Epithelial cell of proximal tubule (primary cell): ENCODE results near the gene TMEM255A. TPM values are rescaled to one million over a fixed set of nuclear protein-coding genes. Genes with fewer than 3 reads are reported as not detected.
A peak's percentile ranks its signal among the peaks of the same experiment; 100 is the strongest.

Experiments
- DNase-seq: peaks from one replicate; pipeline ENCODE4 v3.0.0-alpha.2; 2011; ENCODE audit warnings: low read depth
- H3K4me3 ChIP-seq: 2 replicates; pipeline ENCODE4 v1.5.1; 2011; ENCODE audit warnings: low read depth, mild to moderate bottlenecking, low read length
- total RNA-seq: library from RNA; depleted of rRNA; stranded (reverse); fragments of >200 nt; gene quantifications from 2 replicates; pipeline ENCODE4 v1.2.3, GENCODE V29; 2015
- TF ChIP-seq, protein P1 (sequence below): conservative IDR thresholded peaks from 2 replicates; pipeline ENCODE4 v1.5.1; 2012; ENCODE audit warnings: low read depth, mild to moderate bottlenecking, low read length

Gene TMEM255A
- total RNA-seq, 1 donor from 2014 or later, result 0.40 TPM

DNA sequence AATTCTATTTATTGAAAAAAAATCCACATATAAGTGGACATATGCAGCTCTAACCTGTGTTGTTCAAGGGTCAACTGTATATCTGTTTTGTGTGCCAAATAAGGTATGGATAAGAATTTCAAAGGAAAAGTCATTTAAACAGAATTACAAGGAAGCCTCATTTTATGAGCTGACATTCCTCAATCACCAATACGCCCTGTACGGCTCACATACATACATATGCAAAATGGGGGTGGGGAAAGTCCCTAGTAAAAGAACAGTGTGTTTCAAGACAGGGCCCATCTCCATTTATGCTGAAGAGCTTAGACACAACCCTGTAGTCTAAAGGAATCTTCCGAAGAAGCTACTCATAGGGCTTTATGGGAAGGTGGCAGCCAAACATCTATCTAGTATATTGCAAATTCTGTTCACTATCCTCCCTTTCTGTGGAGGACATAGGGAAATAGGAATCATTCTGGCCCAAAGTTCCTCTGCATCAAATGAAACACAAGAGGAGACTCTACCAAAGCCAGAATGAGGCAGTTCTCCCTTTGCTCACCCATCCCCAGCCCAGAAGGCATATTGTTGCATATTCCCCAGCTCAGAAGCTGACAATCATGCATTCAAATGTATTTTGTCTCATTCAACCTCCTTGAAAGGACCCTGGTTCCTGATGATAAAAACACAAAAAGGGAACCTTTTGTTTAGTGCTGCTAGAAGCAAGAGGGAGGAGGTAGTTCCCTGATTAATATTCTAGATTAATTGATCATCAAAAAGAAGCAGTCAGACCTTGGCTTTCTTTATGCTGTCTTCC is 74.4 kb downstream of the TMEM255A start:
- DNase-seq, result no peak
- no peak overlapping the region for H3K4me3 ChIP-seq
- TF ChIP-seq, protein P1, sequence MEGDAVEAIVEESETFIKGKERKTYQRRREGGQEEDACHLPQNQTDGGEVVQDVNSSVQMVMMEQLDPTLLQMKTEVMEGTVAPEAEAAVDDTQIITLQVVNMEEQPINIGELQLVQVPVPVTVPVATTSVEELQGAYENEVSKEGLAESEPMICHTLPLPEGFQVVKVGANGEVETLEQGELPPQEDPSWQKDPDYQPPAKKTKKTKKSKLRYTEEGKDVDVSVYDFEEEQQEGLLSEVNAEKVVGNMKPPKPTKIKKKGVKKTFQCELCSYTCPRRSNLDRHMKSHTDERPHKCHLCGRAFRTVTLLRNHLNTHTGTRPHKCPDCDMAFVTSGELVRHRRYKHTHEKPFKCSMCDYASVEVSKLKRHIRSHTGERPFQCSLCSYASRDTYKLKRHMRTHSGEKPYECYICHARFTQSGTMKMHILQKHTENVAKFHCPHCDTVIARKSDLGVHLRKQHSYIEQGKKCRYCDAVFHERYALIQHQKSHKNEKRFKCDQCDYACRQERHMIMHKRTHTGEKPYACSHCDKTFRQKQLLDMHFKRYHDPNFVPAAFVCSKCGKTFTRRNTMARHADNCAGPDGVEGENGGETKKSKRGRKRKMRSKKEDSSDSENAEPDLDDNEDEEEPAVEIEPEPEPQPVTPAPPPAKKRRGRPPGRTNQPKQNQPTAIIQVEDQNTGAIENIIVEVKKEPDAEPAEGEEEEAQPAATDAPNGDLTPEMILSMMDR, result no peak

DNA sequence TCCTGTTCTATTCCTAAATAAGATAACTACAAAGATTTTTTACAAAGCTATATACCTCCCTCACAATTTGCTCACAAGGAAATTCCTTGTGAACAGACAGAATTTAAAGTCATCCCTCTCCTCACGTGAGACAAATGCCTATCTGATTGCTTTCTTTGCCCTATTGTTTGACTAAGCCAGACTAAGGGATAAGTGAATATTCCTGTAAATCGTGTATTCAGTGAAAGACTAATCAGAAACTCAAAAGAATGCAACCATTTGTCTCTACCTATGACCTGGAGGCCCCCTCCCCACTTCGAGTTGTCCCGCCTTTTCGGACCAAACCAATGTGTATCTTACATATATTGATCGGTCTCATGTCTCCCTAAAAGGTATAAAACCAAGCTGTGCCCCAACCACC is 76.0 kb downstream of the TMEM255A start:
- H3K4me3 ChIP-seq, result no peak overlapping the region
- DNase-seq, result no peak
- TF ChIP-seq, protein P1, result no peak

DNA sequence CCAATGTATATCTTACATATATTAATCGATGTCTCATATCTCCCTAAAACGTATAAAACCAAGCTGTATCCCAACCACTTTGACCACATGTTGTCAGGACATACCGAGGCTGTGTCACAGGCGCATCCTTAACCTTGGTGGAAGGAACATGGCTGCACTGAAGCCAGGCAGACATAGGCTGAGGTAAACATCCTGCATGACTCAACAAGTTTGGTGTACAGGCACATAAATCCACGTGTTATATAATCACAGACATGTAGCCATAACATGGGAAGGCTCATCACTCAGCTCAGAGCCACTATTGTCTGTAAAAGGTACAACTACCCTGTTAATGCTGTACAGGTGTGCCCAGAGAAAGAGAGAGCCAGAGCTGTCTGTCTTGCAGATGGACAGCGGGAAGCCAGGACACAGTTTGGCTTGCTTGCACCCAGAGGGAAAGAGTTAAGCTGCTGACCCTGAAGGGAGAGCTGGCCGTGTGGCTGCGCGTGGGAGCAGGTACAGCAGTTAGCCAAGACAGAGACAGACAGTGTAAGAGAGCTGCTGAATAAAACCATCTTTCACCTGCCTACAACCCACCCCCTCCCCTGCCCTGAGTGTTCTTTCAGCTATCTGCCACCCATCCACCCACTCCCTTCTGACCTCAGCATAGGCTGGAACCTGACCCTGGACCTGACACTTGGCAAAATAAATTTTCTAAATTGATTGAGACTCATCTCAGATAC is 82.9 kb downstream of the TMEM255A start:
- TF ChIP-seq, protein P1, result no peak
- DNase-seq, result no peak
- no peak overlapping the region for H3K4me3 ChIP-seq

DNA sequence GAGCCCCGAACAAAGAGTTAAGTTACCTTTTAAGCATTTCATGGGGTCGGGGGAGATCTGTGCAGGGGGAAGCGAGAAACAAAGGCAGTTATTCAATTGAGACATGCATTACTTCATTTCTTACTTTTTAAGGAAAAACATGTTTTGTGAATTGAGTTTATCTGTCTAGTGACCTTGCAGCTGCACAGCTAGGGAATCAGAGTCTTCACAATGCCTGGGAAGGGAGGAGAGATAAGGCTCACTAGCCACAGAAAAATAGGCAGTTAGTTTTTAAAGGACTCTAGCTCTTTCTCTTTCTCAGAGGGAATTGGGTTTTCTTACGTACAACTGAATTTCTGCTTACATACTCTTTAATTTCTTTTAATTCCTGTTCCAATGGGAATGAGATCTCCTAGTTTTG is 86.9 kb downstream of the TMEM255A start:
- no peak overlapping the region for H3K4me3 ChIP-seq
- TF ChIP-seq, protein P1, result no peak
- no peak for DNase-seq

DNA sequence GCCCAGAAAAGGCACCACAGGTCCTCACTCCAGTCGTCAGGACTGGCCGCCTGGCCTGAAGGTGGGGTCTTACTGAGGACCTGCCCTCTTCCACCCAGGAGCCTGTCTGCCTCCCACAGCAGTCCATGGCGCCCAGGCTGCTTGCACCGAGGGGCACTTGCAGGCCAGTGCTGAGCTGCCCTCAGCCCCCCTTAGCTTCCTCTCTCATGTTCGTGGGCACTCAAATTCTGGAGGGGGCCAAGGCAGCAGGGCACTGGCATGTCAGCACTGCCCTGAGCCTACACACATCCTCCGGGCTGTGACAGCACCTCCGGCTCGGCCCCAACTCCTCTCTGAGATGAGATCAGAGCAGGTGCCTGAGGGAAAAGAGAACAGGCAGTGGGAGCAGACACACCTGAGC is 87.9 kb downstream of the TMEM255A start:
- no peak overlapping the region for H3K4me3 ChIP-seq
- no peak for DNase-seq
- TF ChIP-seq, protein P1, result no peak

DNA sequence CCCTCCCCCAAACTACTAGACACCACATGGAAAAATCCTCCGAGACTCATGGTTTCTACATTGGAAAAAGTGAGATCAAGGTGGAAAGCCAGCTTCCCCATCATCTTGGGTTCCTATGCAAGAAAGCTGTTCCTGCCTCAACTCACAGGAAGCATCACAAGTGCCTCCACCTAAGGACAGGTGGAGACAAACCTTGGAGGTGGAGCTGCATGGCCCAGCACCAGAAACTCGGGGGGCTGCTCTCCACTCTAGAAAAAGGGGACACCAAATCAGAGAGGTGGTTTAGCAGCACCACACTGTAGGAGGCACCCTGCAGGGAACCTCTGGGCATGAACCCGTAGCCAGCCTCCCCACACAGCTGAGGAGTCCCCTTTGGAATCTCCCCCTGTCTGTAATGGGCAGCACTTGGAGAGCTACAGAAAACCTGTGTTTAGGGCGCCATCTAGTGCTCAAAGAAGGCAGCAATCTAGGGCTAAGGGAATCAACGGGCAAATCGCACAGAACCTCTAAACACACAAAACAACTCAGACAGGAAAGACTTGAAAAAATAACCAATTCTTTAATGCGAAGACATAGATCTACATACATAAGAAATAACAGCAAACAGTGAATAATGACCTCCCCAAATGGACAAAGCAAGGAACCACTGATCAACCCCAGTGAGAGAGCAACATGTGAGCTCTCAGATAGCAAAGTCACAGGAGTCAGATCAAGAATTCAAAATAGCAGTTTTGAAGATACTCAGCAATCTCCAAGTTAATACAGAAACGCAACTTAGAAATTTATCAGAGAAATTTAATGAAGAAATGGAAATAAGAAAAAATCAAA is 97.6 kb downstream of the TMEM255A start:
- no peak overlapping the region for H3K4me3 ChIP-seq
- DNase-seq, result peak; percentile 3
- TF ChIP-seq, protein P1, result peak; percentile 81

Other genes starting within 250 kb of the TMEM255A start
- gene RHOXF2B, start 233.8 kb downstream of the TMEM255A start, total RNA-seq, result not detected in 2 replicates
- gene RHOXF1, start 195.5 kb downstream of the TMEM255A start, total RNA-seq, result not detected in 2 replicates
- gene RHOXF2, start 152.8 kb downstream of the TMEM255A start, total RNA-seq, result not detected in 2 replicates
- 9.4 and 12.9 TPM in 2 replicates for gene ZBTB33, start 60.6 kb downstream of the TMEM255A start, total RNA-seq
- not detected in 2 replicates for gene ATP1B4, start 50.6 kb upstream of the TMEM255A start, total RNA-seq
- 59.6 and 66.6 TPM in 2 replicates for gene LAMP2, start 157.8 kb upstream of the TMEM255A start, total RNA-seq
- gene CUL4B, start 249.5 kb upstream of the TMEM255A start, total RNA-seq, result 18.5 and 28.1 TPM in 2 replicates